Measurements from ENCODE around the gene PSEN2.

The PSEN2 gene

GRCh38 chr1:226886122-226886901 is 15.9 kb downstream of the PSEN2 start:
- TF ChIP-seq USF1 (IDR thresholded peaks at IDR 0.05) (no peak), CREB1 (IDR thresholded peaks at IDR 0.05; ENCODE audit: low read depth) (no peak), ZBTB7A (IDR thresholded peaks at IDR 0.05; ENCODE audit: low read depth) (no peak), EP300 (IDR thresholded peaks at IDR 0.05; ENCODE audit: borderline replicate concordance) (no peak), NFIC (IDR thresholded peaks at IDR 0.05) (no peak), CEBPB (IDR thresholded peaks at IDR 0.05) (no peak), TCF12 (IDR thresholded peaks at IDR 0.05; ENCODE audit: low read depth) (no peak), MAX (IDR thresholded peaks at IDR 0.05) (no peak), REST (IDR thresholded peaks at IDR 0.05; ENCODE audit: low read depth) (no peak), TAF1 (IDR thresholded peaks at IDR 0.05; ENCODE audit: low read depth) (no peak), RAD21 (IDR thresholded peaks at IDR 0.05; ENCODE audit: low read depth) (no peak), TEAD4 (IDR thresholded peaks at IDR 0.05) (no peak), YY1 (IDR thresholded peaks at IDR 0.05; ENCODE audit: low read depth) (no peak), EGR1 (IDR thresholded peaks at IDR 0.05) (no peak), FOXM1 (IDR thresholded peaks at IDR 0.05; ENCODE audit: borderline replicate concordance, low read depth) (no peak)

GRCh38 chr1:226887006-226887405 is 16.6 kb downstream of the PSEN2 start:
- no peak for TF ChIP-seq USF1 (IDR thresholded peaks at IDR 0.05)
- no peak for TF ChIP-seq FOXM1 (IDR thresholded peaks at IDR 0.05; ENCODE audit: borderline replicate concordance, low read depth)

GRCh38 chr1:226888021-226888420 is 17.6 kb downstream of the PSEN2 start:
- TF ChIP-seq FOXM1 (IDR thresholded peaks at IDR 0.05; ENCODE audit: borderline replicate concordance, low read depth) (no peak), TCF12 (IDR thresholded peaks at IDR 0.05; ENCODE audit: low read depth) (no peak), CREB1 (IDR thresholded peaks at IDR 0.05; ENCODE audit: low read depth) (no peak), CEBPB (IDR thresholded peaks at IDR 0.05) (no peak), TAF1 (IDR thresholded peaks at IDR 0.05; ENCODE audit: low read depth) (no peak), USF1 (IDR thresholded peaks at IDR 0.05) (no peak), TEAD4 (IDR thresholded peaks at IDR 0.05) (no peak), YY1 (IDR thresholded peaks at IDR 0.05; ENCODE audit: low read depth) (no peak), RAD21 (IDR thresholded peaks at IDR 0.05; ENCODE audit: low read depth) (no peak), EP300 (IDR thresholded peaks at IDR 0.05; ENCODE audit: borderline replicate concordance) (no peak), ZBTB7A (IDR thresholded peaks at IDR 0.05; ENCODE audit: low read depth) (no peak), EGR1 (IDR thresholded peaks at IDR 0.05) (no peak), NFIC (IDR thresholded peaks at IDR 0.05) (no peak), REST (IDR thresholded peaks at IDR 0.05; ENCODE audit: low read depth) (no peak), MAX (IDR thresholded peaks at IDR 0.05) (no peak)

GRCh38 chr1:226888816-226889215 is 18.4 kb downstream of the PSEN2 start:
- TF ChIP-seq CREB1 (IDR thresholded peaks at IDR 0.05; ENCODE audit: low read depth) (no peak), USF1 (IDR thresholded peaks at IDR 0.05) (no peak)

- no peak for TF ChIP-seq FOXM1 (IDR thresholded peaks at IDR 0.05; ENCODE audit: borderline replicate concordance, low read depth)
- no peak for TF ChIP-seq TCF12 (IDR thresholded peaks at IDR 0.05; ENCODE audit: low read depth)
- TF ChIP-seq TAF1 (IDR thresholded peaks at IDR 0.05; ENCODE audit: low read depth) = no peak
- no peak for TF ChIP-seq RAD21 (IDR thresholded peaks at IDR 0.05; ENCODE audit: low read depth)
- no peak for TF ChIP-seq CEBPB (IDR thresholded peaks at IDR 0.05)
- no peak for TF ChIP-seq REST (IDR thresholded peaks at IDR 0.05; ENCODE audit: low read depth)
- no peak for TF ChIP-seq EGR1 (IDR thresholded peaks at IDR 0.05)
- no peak for TF ChIP-seq YY1 (IDR thresholded peaks at IDR 0.05; ENCODE audit: low read depth)
- TF ChIP-seq USF1 (IDR thresholded peaks at IDR 0.05) = no peak
- no peak for TF ChIP-seq NFIC (IDR thresholded peaks at IDR 0.05)
- TF ChIP-seq TEAD4 (IDR thresholded peaks at IDR 0.05) = no peak
- no peak for TF ChIP-seq CREB1 (IDR thresholded peaks at IDR 0.05; ENCODE audit: low read depth)
- no peak for TF ChIP-seq EP300 (IDR thresholded peaks at IDR 0.05; ENCODE audit: borderline replicate concordance)
These were observed 19.4 kb downstream of the PSEN2 start for GRCh38 chr1:226889616-226890330.
